HCT116 (cell line): Measurements from ENCODE around the gene C12orf43. TPM values are rescaled to one million over a fixed set of nuclear protein-coding genes. Genes with fewer than 3 reads are reported as not detected.
"Not testable (repeated sequence)": the region's sequence is repeated elsewhere in the genome, so short reads cannot be mapped to it uniquely, and the experiment has no call there.

Source experiments
- ATAC-seq: fragments of 200-7000 bp; cut with Tn5 transposase; 2 replicates; pipeline ENCODE4 v1.9.1; 2020; ENCODE audit warnings: mild to moderate bottlenecking, moderate library complexity
- BruUV-seq: library from RNA; stranded (reverse); fragments of 400-500 nt; replicated peaks from 2 replicates; lab custom pipeline; 2021; lab: Mats Ljungman, UMichigan
- CTCF ChIA-PET: fragments of 300-600 bp; sonication (Branson Sonifier 250); formaldehyde crosslinking; loops from one replicate; lab custom pipeline; 2021; ENCODE audit warnings: antibody characterized with exemption; lab: Charles Lee
- POLR2A ChIA-PET: fragments of 300-600, 350-600 bp; sonication (Branson Sonifier 250); formaldehyde crosslinking; loops from one replicate; lab custom pipeline; 2021; ENCODE audit warnings: antibody characterized with exemption; lab: Charles Lee
- RAD21 ChIA-PET, 2 experiments: fragments of 300-600 bp; sonication (Branson Sonifier 250); formaldehyde crosslinking; loops; one replicate each; lab custom pipeline; 2023; ENCODE audit warnings: low total read pairs in 2 of 2; ENCODE audit not compliant: uncharacterized antibody in 2 of 2, unreplicated experiment in 2 of 2, low non-redundant PET in 1 of 2; lab: Charles Lee
- DNase-seq: peaks from one replicate; pipeline ENCODE4 v3.0.0-alpha.2; 2010; ENCODE audit warnings: low read depth, low spot score
- H2AFZ ChIP-seq: fragments of 200-600 bp; shearing (Covaris generic), sonication (generic); 2 replicates; pipeline ENCODE4 v1.6.1; 2017; ENCODE audit warnings: low read depth, mixed run types, mixed read lengths, antibody characterized with exemption, low read length; ENCODE audit not compliant: poor library complexity, severe bottlenecking
- H3K27ac ChIP-seq: 2 replicates; pipeline ENCODE4 v1.5.1; 2012; ENCODE audit warnings: low read depth, low read length
- H3K27me3 ChIP-seq: fragments of 200-600 bp; sonication (generic); 2 replicates; pipeline ENCODE4 v1.6.1; 2016; ENCODE audit warnings: mixed run types, low read length, mixed read lengths; ENCODE audit not compliant: insufficient read depth
- H3K36me3 ChIP-seq, 2 experiments: fragments of 200-500 bp in 1 of 2; fragments of 200-600 bp in 1 of 2; sonication (Bioruptor generic) in 1 of 2; sonication (generic) in 1 of 2; 2 replicates each; pipeline versions ENCODE4 v1.5.1 to v1.6.1; 2014 to 2016; ENCODE audit warnings: low read length in 2 of 2, inconsistent platforms in 1 of 2, mixed read lengths in 1 of 2, mixed run types in 1 of 2; ENCODE audit not compliant: insufficient read depth in 2 of 2, control insufficient read depth in 1 of 2
- H3K4me1 ChIP-seq, 2 experiments: fragments of 200-600 bp in 1 of 2; sonication (generic) in 1 of 2; 2 replicates each; pipeline versions ENCODE4 v1.5.1 to v1.6.1; 2012 to 2017; ENCODE audit warnings: low read length in 2 of 2, inconsistent platforms in 1 of 2, mild to moderate bottlenecking in 1 of 2, mixed read lengths in 1 of 2, mixed run types in 1 of 2, moderate library complexity in 1 of 2; ENCODE audit not compliant: insufficient read depth in 2 of 2, control insufficient read depth in 1 of 2
- H3K4me2 ChIP-seq: fragments of 200-600 bp; sonication (generic); 2 replicates; pipeline ENCODE4 v1.6.1; 2017; ENCODE audit warnings: mixed run types, low read length, mixed read lengths
- H3K4me3 ChIP-seq, 2 experiments: fragments of 200-600 bp in 1 of 2; sonication (generic) in 1 of 2; replicated peaks in 1 of 2; 2 replicates each; pipeline ENCODE4 v1.5.1; 2011 to 2016; ENCODE audit warnings: low read length in 2 of 2, control low read depth in 1 of 2, low read depth in 1 of 2, mild to moderate bottlenecking in 1 of 2, mixed read lengths in 1 of 2, mixed run types in 1 of 2
- H3K79me2 ChIP-seq: fragments of 200-600 bp; sonication (generic); 2 replicates; pipeline ENCODE4 v1.6.1; 2017; ENCODE audit warnings: mild to moderate bottlenecking, mixed run types, low read length, moderate library complexity, mixed read lengths; ENCODE audit not compliant: insufficient read depth
- H3K9ac ChIP-seq: fragments of 200-600 bp; sonication (generic); 2 replicates; pipeline ENCODE4 v1.6.1; 2016; ENCODE audit warnings: low read length, mixed read lengths
- H3K9me2 ChIP-seq: fragments of 200-600 bp; sonication (generic), shearing (Covaris generic); 2 replicates; pipeline ENCODE4 v1.6.1; 2017; ENCODE audit warnings: mixed run types, mild to moderate bottlenecking, moderate library complexity; ENCODE audit not compliant: insufficient read depth
- H3K9me3 ChIP-seq, 2 experiments: fragments of 200-500 bp in 1 of 2; fragments of 200-600 bp in 1 of 2; sonication (Bioruptor generic) in 1 of 2; sonication (generic) in 1 of 2; 2 replicates each; pipeline ENCODE4 v1.6.1; 2014 to 2017; ENCODE audit warnings: low read length in 2 of 2, mixed read lengths in 2 of 2, inconsistent platforms in 1 of 2, low read depth in 1 of 2, mild to moderate bottlenecking in 1 of 2, mixed run types in 1 of 2, moderate library complexity in 1 of 2; ENCODE audit not compliant: control insufficient read depth in 1 of 2, insufficient read depth in 1 of 2
- H4K20me1 ChIP-seq: fragments of 200-600 bp; sonication (generic), shearing (Covaris generic); 2 replicates; pipeline ENCODE4 v1.6.1; 2017; ENCODE audit warnings: mixed run types, mild to moderate bottlenecking, moderate library complexity; ENCODE audit not compliant: insufficient read depth
- CEBPB ChIP-seq: IDR thresholded peaks from 2 replicates; pipeline ENCODE4 v1.6.1; 2012; ENCODE audit warnings: low read depth
- FOSL1 ChIP-seq: IDR thresholded peaks from 2 replicates; pipeline ENCODE4 v1.6.1; 2012; ENCODE audit warnings: low read depth
- POLR2A ChIP-seq: IDR thresholded peaks from 2 replicates; pipeline ENCODE4 v1.7.0; 2011; ENCODE audit warnings: borderline replicate concordance; ENCODE audit not compliant: insufficient read depth, insufficient read length; ENCODE audit errors: extremely low read depth
- POLR2AphosphoS5 ChIP-seq: IDR thresholded peaks from 2 replicates; pipeline ENCODE4 v1.6.1; 2011; ENCODE audit warnings: mild to moderate bottlenecking, low read depth, low read length, moderate library complexity
- RAD21 ChIP-seq: IDR thresholded peaks from 2 replicates; pipeline ENCODE4 v1.6.1; 2012; ENCODE audit warnings: low read depth, mild to moderate bottlenecking
- SIN3A ChIP-seq: IDR thresholded peaks from 2 replicates; pipeline ENCODE4 v1.6.1; 2012; ENCODE audit warnings: low read depth
- SP1 ChIP-seq: IDR thresholded peaks from 2 replicates; pipeline ENCODE4 v1.6.1; 2012; ENCODE audit warnings: low read depth
- SRF ChIP-seq: IDR thresholded peaks from 2 replicates; pipeline ENCODE4 v1.6.1; 2012; ENCODE audit warnings: low read depth
- ZNF274 ChIP-seq: fragments of 200-500 bp; sonication (Bioruptor generic); IDR thresholded peaks from 2 replicates; pipeline ENCODE4 v1.6.1; 2014; ENCODE audit warnings: mild to moderate bottlenecking, low read depth, low read length, inconsistent platforms
- intact Hi-C: fragments of 100-400 bp; cut with micrococcal nuclease; formaldehyde crosslinking; loops from 2 replicates; pipeline ENCODE4 v1.10.0; 2022
- total RNA-seq: library from RNA; stranded (reverse); gene quantifications from one replicate; pipeline ENCODE4 v1.2.1, GENCODE V29; 2021; ENCODE audit not compliant: unreplicated experiment
- TF ChIP-seq, protein P1 (sequence below), 3 experiments: fragments of 200-600 bp in 1 of 3; sonication (generic) in 1 of 3; IDR thresholded peaks in 2 of 3; conservative IDR thresholded peaks in 1 of 3; 2 replicates each; pipeline ENCODE4 v1.5.1; 2012 to 2017; ENCODE audit warnings: low read depth in 2 of 3, low read length in 2 of 3, antibody characterized with exemption in 1 of 3, borderline replicate concordance in 1 of 3, control low read depth in 1 of 3, mild to moderate bottlenecking in 1 of 3, mixed read lengths in 1 of 3, mixed run types in 1 of 3, moderate library complexity in 1 of 3; ENCODE audit not compliant: insufficient read depth in 1 of 3
- TF ChIP-seq, protein P2 (sequence below): IDR thresholded peaks from 2 replicates; pipeline ENCODE4 v1.6.1; 2011; ENCODE audit warnings: mild to moderate bottlenecking, low read length, moderate library complexity; ENCODE audit not compliant: insufficient replicate concordance; ENCODE audit errors: extremely low read depth

Gene C12orf43
- total RNA-seq, 1 experiment from 2014 or later, result 16.2 TPM

GRCh38 chr12:121064586-121064985 lies 48.3 kb upstream of the C12orf43 start:
- CTCF ChIA-PET, POLR2A ChIA-PET: not testable (repeated sequence)
- intact Hi-C loops, result loop anchor here (5.0 kb wide), 4 partner anchors 33 to 378 kb away; partner anchors contain the start of gene CAMKK2

GRCh38 chr12:121064116-121064515 lies 47.8 kb upstream of the C12orf43 start:
- Histone ChIP-seq H3K27ac (no peak overlapping the region), H3K9me2 (no peaks in the 10 kb centered on the region), H4K20me1 (no peaks in the 10 kb centered on the region), H3K9me3 (no peaks in the 10 kb centered on the region), H3K4me1 (peaks cover 5 to 14% of the 10 kb centered on the region in 2 experiments; a peak in 3 of 4 replicates), H3K27me3 (no peaks in the 10 kb centered on the region), H3K79me2 (no peaks in the 10 kb centered on the region), H3K4me3 (no peak overlapping the region), H3K9ac (no peak overlapping the region), H2AFZ (no peak overlapping the region), H3K36me3 (no peaks in the 10 kb centered on the region), H3K4me2 (no peak overlapping the region)
- CTCF ChIA-PET, result no interaction called here
- ATAC-seq (no peak), DNase-seq (no peak)
- RAD21 ChIA-PET, result no interaction called here
- POLR2A ChIA-PET, result no interaction called here
- BruUV-seq, result no TSS peak
- intact Hi-C loops, result loop anchor here (5.0 kb wide), 4 partner anchors 33 to 378 kb away; partner anchors contain the start of gene CAMKK2
- TF ChIP-seq RAD21 (no peak), SIN3A (no peak), POLR2A (no peak), FOSL1 (no peak), SRF (no peak), POLR2AphosphoS5 (no peak), SP1 (no peak), CEBPB (no peak), ZNF274 (no peak)
- TF ChIP-seq, protein P1, sequence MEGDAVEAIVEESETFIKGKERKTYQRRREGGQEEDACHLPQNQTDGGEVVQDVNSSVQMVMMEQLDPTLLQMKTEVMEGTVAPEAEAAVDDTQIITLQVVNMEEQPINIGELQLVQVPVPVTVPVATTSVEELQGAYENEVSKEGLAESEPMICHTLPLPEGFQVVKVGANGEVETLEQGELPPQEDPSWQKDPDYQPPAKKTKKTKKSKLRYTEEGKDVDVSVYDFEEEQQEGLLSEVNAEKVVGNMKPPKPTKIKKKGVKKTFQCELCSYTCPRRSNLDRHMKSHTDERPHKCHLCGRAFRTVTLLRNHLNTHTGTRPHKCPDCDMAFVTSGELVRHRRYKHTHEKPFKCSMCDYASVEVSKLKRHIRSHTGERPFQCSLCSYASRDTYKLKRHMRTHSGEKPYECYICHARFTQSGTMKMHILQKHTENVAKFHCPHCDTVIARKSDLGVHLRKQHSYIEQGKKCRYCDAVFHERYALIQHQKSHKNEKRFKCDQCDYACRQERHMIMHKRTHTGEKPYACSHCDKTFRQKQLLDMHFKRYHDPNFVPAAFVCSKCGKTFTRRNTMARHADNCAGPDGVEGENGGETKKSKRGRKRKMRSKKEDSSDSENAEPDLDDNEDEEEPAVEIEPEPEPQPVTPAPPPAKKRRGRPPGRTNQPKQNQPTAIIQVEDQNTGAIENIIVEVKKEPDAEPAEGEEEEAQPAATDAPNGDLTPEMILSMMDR (IDR thresholded peaks at IDR 0.05 in 2 of 3, conservative IDR thresholded peaks at IDR 0.05 in 1 of 3; ENCODE audit: borderline replicate concordance in 1 of 3, insufficient read depth in 1 of 3, low read depth in 2 of 3, low read length in 2 of 3), result no peak
- TF ChIP-seq, protein P2, sequence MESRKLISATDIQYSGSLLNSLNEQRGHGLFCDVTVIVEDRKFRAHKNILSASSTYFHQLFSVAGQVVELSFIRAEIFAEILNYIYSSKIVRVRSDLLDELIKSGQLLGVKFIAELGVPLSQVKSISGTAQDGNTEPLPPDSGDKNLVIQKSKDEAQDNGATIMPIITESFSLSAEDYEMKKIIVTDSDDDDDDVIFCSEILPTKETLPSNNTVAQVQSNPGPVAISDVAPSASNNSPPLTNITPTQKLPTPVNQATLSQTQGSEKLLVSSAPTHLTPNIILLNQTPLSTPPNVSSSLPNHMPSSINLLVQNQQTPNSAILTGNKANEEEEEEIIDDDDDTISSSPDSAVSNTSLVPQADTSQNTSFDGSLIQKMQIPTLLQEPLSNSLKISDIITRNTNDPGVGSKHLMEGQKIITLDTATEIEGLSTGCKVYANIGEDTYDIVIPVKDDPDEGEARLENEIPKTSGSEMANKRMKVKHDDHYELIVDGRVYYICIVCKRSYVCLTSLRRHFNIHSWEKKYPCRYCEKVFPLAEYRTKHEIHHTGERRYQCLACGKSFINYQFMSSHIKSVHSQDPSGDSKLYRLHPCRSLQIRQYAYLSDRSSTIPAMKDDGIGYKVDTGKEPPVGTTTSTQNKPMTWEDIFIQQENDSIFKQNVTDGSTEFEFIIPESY, result no peak

More at GRCh38 chr12:121064586-121064985, 48.3 kb upstream of the C12orf43 start:
- DNase-seq, H3K79me2 ChIP-seq, RAD21 ChIA-PET, H3K27me3 ChIP-seq, H3K9me3 ChIP-seq, H3K9ac ChIP-seq, BruUV-seq, H3K4me3 ChIP-seq, H3K36me3 ChIP-seq, H4K20me1 ChIP-seq, H3K4me2 ChIP-seq, H3K9me2 ChIP-seq, H2AFZ ChIP-seq, ATAC-seq, H3K27ac ChIP-seq: not testable (repeated sequence)
- H3K4me1 ChIP-seq, result peaks cover 5 to 14% of the 10 kb centered on the region in 2 experiments; a peak in 3 of 4 replicates
